MCF 10A (cell line): ENCODE data around the gene ALG1L2. TPM values are rescaled to one million over a fixed set of nuclear protein-coding genes. Genes with fewer than 3 reads are reported as not detected.
"Not testable (repeated sequence)": the region's sequence is repeated elsewhere in the genome, so short reads cannot be mapped to it uniquely, and the experiment has no call there.

Experiments
- BruUV-seq: library from RNA; stranded (reverse); fragments of 400-500 nt; replicated peaks from 2 replicates; lab custom pipeline; 2021; lab: Mats Ljungman, UMichigan
- CTCF ChIA-PET: fragments of 300-600 bp; sonication (Branson Sonifier 250); formaldehyde crosslinking; extraction: SDS; loops from one replicate; lab custom pipeline; 2021; ENCODE audit warnings: antibody characterized with exemption, inconsistent platforms; lab: Yijun Ruan, JAX
- POLR2A ChIA-PET: fragments of 300-600, 350-650 bp; sonication (Branson Sonifier 250); formaldehyde crosslinking; extraction: SDS; loops from one replicate; lab custom pipeline; 2020; ENCODE audit warnings: antibody characterized with exemption, inconsistent platforms; lab: Yijun Ruan, JAX
- DNase-seq: peaks from one replicate; pipeline ENCODE4 v3.0.0-alpha.2; 2018; ENCODE audit not compliant: unreplicated experiment
- H3K27ac Mint-ChIP-seq: one replicate; pipeline ENCODE4 v1.8.0; 2022; ENCODE audit warnings: mild to moderate bottlenecking, low read depth, mixed read lengths; ENCODE audit not compliant: unreplicated experiment
- H3K27me3 Mint-ChIP-seq: one replicate; pipeline ENCODE4 v1.8.0; 2022; ENCODE audit warnings: mixed read lengths; ENCODE audit not compliant: insufficient read depth, unreplicated experiment
- H3K36me3 Mint-ChIP-seq: one replicate; pipeline ENCODE4 v1.8.0; 2022; ENCODE audit warnings: mild to moderate bottlenecking, moderate library complexity, mixed read lengths; ENCODE audit not compliant: insufficient read depth, unreplicated experiment
- H3K4me1 Mint-ChIP-seq: one replicate; pipeline ENCODE4 v1.8.0; 2022; ENCODE audit warnings: mixed read lengths; ENCODE audit not compliant: insufficient read depth, unreplicated experiment
- H3K4me3 Mint-ChIP-seq: one replicate; pipeline ENCODE4 v1.8.0; 2022; ENCODE audit warnings: mild to moderate bottlenecking, moderate library complexity, mixed read lengths; ENCODE audit not compliant: unreplicated experiment
- H3K9me3 Mint-ChIP-seq: one replicate; pipeline ENCODE4 v1.8.0; 2022; ENCODE audit warnings: mixed read lengths; ENCODE audit not compliant: unreplicated experiment
- intact Hi-C: fragments of 100-400 bp; cut with micrococcal nuclease; formaldehyde crosslinking; loops from 2 replicates; pipeline ENCODE4 v1.14.1; 2022
- total RNA-seq: library from RNA; stranded (reverse); gene quantifications from 2 replicates; pipeline ENCODE4 v1.2.3, GENCODE V29; 2022

Gene ALG1L2
- total RNA-seq, 1 experiment from 2014 or later = not detected

DNA sequence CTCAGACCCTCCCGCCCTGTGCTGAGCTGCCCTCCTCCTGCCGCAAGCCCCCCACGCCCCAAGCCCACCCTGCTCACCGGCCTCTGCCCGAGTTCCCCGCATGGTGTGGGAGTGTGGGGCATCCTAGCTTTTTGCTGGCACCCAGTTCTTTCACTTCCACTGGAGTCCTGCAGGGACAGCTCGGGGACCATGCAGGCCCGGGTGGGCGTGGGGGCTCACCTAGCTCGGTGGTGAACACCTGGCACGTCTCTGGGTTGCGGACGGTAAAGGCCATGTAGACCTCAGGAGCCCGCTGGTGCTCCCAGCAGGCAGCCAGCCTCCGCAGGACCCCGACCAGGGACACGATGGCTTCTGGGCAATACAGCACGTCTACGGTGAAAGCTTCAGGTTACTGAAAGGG lies 20.9 kb downstream of the ALG1L2 start:
- H3K27ac Mint-ChIP-seq, H3K36me3 Mint-ChIP-seq, DNase-seq, POLR2A ChIA-PET, intact Hi-C loops, H3K27me3 Mint-ChIP-seq, H3K4me3 Mint-ChIP-seq, H3K9me3 Mint-ChIP-seq, BruUV-seq, H3K4me1 Mint-ChIP-seq: not testable (repeated sequence)
- CTCF ChIA-PET = interaction anchor here (0.6 to 1.8 kb wide), 4 partner anchors 20 to 161 kb away, joined by 3 to 5 read pairs (median 4); no protein-coding TSS in a partner anchor

DNA sequence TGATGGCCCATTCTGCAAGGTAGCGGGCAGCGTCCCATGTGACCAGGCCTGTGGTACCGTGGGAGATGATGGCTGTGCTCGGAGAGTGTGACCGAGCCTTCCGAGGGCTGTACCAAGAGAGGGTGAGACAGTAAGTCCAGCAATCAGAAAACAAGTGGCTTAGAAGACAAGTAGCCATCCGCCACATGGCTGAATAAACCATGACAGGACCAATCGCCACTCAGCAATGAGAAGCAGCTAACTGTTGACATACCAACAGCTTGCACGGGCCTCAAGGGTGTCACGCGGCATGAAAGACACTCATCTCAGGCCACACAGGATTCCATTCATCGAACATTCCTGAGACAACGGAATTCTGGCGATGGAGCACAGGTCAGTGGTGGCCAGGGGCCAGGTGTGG lies 22.6 kb downstream of the ALG1L2 start:
- H3K4me3 Mint-ChIP-seq, BruUV-seq, intact Hi-C loops, H3K27ac Mint-ChIP-seq, DNase-seq, POLR2A ChIA-PET, H3K9me3 Mint-ChIP-seq, H3K36me3 Mint-ChIP-seq, H3K4me1 Mint-ChIP-seq, H3K27me3 Mint-ChIP-seq: not testable (repeated sequence)
- CTCF ChIA-PET = interaction anchor here (0.6 kb wide), 1 partner anchor 139 kb away, joined by 3 read pairs; no protein-coding TSS in a partner anchor

DNA sequence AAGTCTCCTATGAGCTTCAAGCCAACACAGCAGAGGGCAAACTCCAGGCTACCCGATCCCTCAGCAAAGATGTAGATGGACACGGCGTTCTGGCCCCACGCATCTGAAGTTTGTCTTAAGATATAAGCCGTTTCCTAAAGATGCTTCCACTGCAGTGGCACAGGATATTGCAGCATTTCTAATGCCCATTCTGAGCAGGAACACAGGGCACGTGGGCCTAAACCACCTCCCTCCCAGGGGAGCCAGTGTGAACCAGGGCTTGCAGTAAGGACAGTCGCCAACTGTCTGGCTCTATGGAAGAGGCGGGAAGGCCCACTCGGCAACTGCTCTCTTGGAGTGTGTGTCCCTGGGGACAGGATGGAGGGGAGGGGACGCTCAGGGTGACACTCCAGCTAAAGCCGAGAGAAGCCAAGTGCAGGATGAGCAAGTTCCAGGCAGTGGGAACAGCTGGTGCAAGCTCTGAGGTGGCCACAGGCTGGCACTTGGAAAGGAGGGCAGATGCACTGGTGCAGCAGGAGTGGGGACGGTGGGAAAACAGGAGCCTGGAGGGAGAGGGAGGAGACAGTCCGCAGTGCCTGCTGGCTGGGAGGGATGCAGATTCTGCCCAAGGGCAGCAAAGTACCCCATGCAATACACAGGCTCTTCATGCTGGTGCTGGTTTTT lies 25.8 kb downstream of the ALG1L2 start:
- CTCF ChIA-PET = interaction anchor here (0.6 to 4.1 kb wide), 4 partner anchors 9 to 476 kb away, joined by 3 to 67 read pairs (median 6); no protein-coding TSS in a partner anchor

DNA sequence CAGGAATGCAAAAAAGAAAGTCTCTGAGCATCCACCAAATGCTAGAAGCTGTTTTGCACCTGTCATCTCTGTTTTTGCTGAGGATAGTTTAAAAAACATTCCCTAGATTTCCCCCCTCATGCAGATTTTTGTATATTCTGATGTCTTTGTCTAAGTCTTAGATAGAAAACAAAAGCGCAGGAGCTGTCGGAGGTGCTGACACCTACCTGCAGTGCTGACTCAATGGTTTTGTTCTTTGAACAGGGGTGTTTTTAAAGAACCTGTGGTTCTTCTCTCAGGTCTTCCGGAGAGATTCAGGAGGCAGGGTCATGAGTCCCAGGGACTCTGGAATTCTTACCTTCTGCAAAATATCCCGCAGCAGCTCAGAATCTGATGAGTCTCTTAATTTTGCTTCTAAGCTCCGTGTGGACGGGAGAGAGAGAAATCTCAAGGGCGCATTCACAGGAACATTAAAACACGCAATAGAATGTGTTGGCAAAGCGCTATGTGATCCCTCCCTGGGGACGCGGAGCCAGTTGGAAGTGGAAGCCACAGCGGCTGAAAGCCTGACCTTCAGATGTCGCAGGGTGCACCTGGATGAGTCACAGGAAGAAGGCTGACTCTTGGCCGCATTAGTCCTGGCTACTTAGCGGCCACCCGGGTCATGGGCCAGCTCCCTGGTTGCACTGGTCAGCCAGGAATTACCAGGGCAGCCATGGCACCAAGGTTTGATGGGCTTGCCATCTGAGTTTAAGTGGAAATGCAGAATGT lies 27.4 kb downstream of the ALG1L2 start:
- intact Hi-C loops, BruUV-seq, POLR2A ChIA-PET, H3K4me1 Mint-ChIP-seq, DNase-seq, H3K27me3 Mint-ChIP-seq, H3K27ac Mint-ChIP-seq, H3K36me3 Mint-ChIP-seq, H3K9me3 Mint-ChIP-seq, H3K4me3 Mint-ChIP-seq: not testable (repeated sequence)
- CTCF ChIA-PET = interaction anchor here (4.1 kb wide), 1 partner anchor 167 kb away, joined by 67 read pairs; no protein-coding TSS in a partner anchor

More for the DNA sequence above, 25.8 kb downstream of the ALG1L2 start:
- H3K9me3 Mint-ChIP-seq, DNase-seq, POLR2A ChIA-PET, BruUV-seq, H3K4me1 Mint-ChIP-seq, H3K27me3 Mint-ChIP-seq, intact Hi-C loops, H3K4me3 Mint-ChIP-seq, H3K36me3 Mint-ChIP-seq, H3K27ac Mint-ChIP-seq: not testable (repeated sequence)

DNA sequence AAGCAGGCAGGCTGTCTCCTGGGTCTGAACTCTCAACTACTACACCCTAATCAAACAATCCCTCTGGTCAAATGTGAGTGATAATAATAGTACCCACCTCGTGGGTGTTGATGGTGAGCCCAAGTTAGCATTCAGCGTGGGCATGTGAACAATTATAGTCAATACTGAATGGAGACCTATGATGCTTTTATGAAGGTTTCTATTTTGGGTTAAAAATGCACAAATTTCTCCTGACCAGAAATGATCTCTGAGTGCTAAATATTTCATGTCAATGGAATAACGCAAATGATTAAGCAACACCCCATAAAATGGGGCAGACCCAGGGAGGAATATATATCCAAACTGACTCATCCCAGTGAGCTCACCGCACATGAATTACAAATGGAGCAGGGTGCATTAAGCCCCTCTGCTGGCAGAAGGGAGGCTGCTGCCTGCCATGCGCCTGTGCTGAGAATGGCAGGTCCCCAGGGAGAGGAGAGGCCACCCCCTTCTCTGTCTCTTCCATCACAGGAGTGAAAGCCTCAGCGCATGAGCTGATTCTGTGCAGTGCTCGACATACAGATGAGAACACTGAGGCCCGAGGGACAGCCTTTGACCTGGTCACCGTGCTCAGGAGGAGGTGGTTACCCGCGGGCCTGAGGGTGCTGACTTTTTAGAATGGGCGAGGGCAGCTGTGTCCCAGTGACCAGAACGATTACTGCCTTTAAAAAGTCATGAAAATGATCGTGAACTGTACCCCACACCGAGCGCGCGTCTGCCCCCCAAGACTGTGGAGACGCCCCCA lies 28.9 kb downstream of the ALG1L2 start:
- POLR2A ChIA-PET = interaction anchor here (1.6 kb wide), 1 partner anchor 794 kb away, joined by 5 read pairs; a partner anchor contains a TSS
- Mint-ChIP-seq H3K27ac (peak overlapping the region; percentile 90), H3K4me3 (peak overlapping the region; percentile 94)
- H3K9me3 Mint-ChIP-seq, H3K36me3 Mint-ChIP-seq, intact Hi-C loops, CTCF ChIA-PET, H3K4me1 Mint-ChIP-seq, H3K27me3 Mint-ChIP-seq: not testable (repeated sequence)
- peak; percentile 58 for DNase-seq
- BruUV-seq = TSS peak; percentile 89
